Measurements from ENCODE around the gene CD300A.

The CD300A gene

GRCh38 chr17:74460996-74461395 lies 5.4 kb upstream of the CD300A start:
- H3K4me3 ChIP-seq (ENCODE audit: low read depth, low read length) = no peak overlapping the region
- no peak for TF ChIP-seq CTCF (IDR thresholded peaks at IDR 0.05; ENCODE audit: insufficient read depth, low read depth, low read length, missing control alignments)
- no peak for DNase-seq (ENCODE audit: low read depth)

GRCh38 chr17:74461611-74462010 lies 4.8 kb upstream of the CD300A start:
- no peak overlapping the region for H3K4me3 ChIP-seq (ENCODE audit: low read depth, low read length)
- TF ChIP-seq CTCF (IDR thresholded peaks at IDR 0.05; ENCODE audit: insufficient read depth, low read depth, low read length, missing control alignments) = no peak
- no peak for DNase-seq (ENCODE audit: low read depth)

GRCh38 chr17:74464730-74465377 lies 1.6 kb upstream of the CD300A start:
- DNase-seq (ENCODE audit: low read depth) = peak; percentile 14
- H3K4me3 ChIP-seq (ENCODE audit: low read depth, low read length) = peak overlapping the region; percentile 82
- TF ChIP-seq CTCF (IDR thresholded peaks at IDR 0.05; ENCODE audit: insufficient read depth, low read depth, low read length, missing control alignments) = no peak

- no peak for TF ChIP-seq CTCF (IDR thresholded peaks at IDR 0.05; ENCODE audit: insufficient read depth, low read depth, low read length, missing control alignments)
- DNase-seq (ENCODE audit: low read depth) = no peak
- H3K4me3 ChIP-seq (ENCODE audit: low read depth, low read length) = peak overlapping the region; percentile 82
Measured at GRCh38 chr17:74465378-74466110, 890 bp upstream of the CD300A start.

GRCh38 chr17:74466828-74467184 lies 372 bp downstream of the CD300A start:
- DNase-seq (ENCODE audit: low read depth) = peak; percentile 45
- H3K4me3 ChIP-seq (ENCODE audit: low read depth, low read length) = peak overlapping the region; percentile 82

GRCh38 chr17:74467221-74467951 lies 952 bp downstream of the CD300A start:
- DNase-seq (ENCODE audit: low read depth) = peak; percentile 91
- H3K4me3 ChIP-seq (ENCODE audit: low read depth, low read length) = peak overlapping the region; percentile 82
- no peak for TF ChIP-seq CTCF (IDR thresholded peaks at IDR 0.05; ENCODE audit: insufficient read depth, low read depth, low read length, missing control alignments)

More at GRCh38 chr17:74466828-74467184, 372 bp downstream of the CD300A start:
- TF ChIP-seq CTCF (IDR thresholded peaks at IDR 0.05; ENCODE audit: insufficient read depth, low read depth, low read length, missing control alignments) = no peak
